GM12874 (cell line): ENCODE results near the gene BABAM2.

ENCODE experiments used
- CTCF ChIP-seq: IDR thresholded peaks from 2 replicates; pipeline ENCODE4 v1.5.1; 2011; ENCODE audit warnings: low read depth, mild to moderate bottlenecking, control low read depth, low read length, moderate library complexity; ENCODE audit not compliant: insufficient read depth

BABAM2 gene

GRCh38 chr2:27963472-27963871, 72.9 kb downstream of the BABAM2 start:
- no peak for TF ChIP-seq CTCF

- no peak for TF ChIP-seq CTCF
These were observed 73.5 kb downstream of the BABAM2 start for GRCh38 chr2:27964067-27964466.

GRCh38 chr2:27965841-27966240, 75.3 kb downstream of the BABAM2 start:
- no peak for TF ChIP-seq CTCF

DNA sequence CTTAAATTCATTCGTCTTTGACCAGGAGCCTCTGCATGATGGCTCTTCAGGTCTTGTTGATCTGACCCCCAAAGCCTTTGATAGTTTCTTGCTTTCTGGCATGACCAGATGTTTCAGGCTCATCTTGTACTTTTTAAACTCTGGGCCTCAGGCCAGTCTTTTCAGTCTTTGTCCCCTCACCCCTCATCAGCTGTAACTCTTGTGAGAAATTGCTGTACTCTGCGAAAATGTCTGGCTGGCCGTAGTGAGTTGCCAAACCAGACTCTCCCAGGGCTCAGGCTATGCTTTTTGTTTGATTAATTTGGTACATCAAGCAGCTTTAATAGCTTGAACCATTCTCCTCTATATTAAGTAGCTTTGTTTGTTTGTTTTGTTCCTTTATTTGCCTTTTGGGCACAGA, 75.9 kb downstream of the BABAM2 start:
- no peak for TF ChIP-seq CTCF

DNA sequence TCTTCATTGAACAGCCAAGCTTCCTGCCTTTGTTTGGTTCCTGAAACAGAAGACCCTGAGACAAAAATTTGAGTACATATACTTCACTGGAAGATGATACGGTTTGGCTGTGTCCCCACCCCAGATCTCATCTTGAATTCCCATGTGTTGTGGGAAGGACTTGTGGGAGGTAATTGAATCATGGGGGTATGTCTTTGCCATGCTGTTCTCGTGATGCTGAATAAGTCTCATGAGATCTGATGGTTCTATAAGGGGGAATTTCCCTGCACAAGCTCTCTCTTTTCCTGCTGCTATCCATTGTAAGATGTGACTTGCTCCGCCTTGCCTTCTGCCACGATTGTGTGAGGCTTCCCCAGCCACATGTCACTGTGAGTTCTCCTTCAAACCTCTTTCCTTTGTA, 76.5 kb downstream of the BABAM2 start:
- no peak for TF ChIP-seq CTCF

- TF ChIP-seq CTCF: no peak
These were observed 81.8 kb downstream of the BABAM2 start for GRCh38 chr2:27972311-27972710.

- TF ChIP-seq CTCF: no peak
These were observed 83.1 kb downstream of the BABAM2 start for GRCh38 chr2:27973592-27973991.

DNA sequence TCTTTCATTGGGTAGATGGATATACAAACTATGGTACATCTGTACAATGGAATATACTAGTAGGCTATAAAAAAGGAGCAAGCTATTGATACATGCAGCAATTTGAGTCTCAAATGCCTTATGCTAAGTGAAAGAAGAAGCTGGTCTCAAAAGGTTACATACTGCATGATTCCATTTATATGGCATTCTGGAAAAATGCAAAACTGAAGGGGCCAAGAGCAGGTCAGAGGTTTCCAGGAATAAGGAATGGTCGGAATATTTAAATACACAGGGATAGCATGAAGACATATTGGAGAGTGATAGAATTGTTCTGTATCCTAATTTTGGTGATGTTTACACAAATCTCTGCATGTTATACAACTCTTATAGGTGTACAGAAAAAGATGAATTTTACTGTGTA, 85.8 kb downstream of the BABAM2 start:
- no peak for TF ChIP-seq CTCF
